Natural killer cell (primary cell): ENCODE data around the gene BFSP1. TPM values are rescaled to one million over a fixed set of nuclear protein-coding genes. Genes with fewer than 3 reads are reported as not detected.

ENCODE experiments used
- ATAC-seq, 3 donors: fragments of 150-1000 bp in 2 of 3; fragments of 200-7000 bp in 1 of 3; cut with Tn5 transposase; 1 replicate in 1 of 3; 2 replicates in 2 of 3; pipeline ENCODE4 v1.10.0; 2021; ENCODE audit warnings: mild to moderate bottlenecking in 2 of 3, moderate library complexity in 2 of 3
- DNase-seq, 2 donors: peaks; one replicate each; pipeline versions ENCODE4 v3.0.0 to v3.0.0-alpha.2; 2013 to 2021; ENCODE audit warnings: mixed read lengths in 1 of 2
- H3K27ac ChIP-seq: one replicate; pipeline ENCODE4 v1.5.1; 2013; ENCODE audit warnings: mild to moderate bottlenecking, low read length
- H3K27me3 ChIP-seq: one replicate; pipeline ENCODE4 v1.6.1; 2013; ENCODE audit warnings: low read length; ENCODE audit not compliant: control insufficient read depth, insufficient read depth
- H3K36me3 ChIP-seq: one replicate; pipeline ENCODE4 v1.6.1; 2013; ENCODE audit warnings: low read length; ENCODE audit not compliant: control insufficient read depth, insufficient read depth
- H3K4me1 ChIP-seq: one replicate; pipeline ENCODE4 v1.6.1; 2013; ENCODE audit warnings: low read length; ENCODE audit not compliant: control insufficient read depth, insufficient read depth
- H3K4me3 ChIP-seq: one replicate; pipeline ENCODE4 v1.5.1; 2013; ENCODE audit warnings: low read length
- H3K9me3 ChIP-seq: one replicate; pipeline ENCODE4 v1.6.1; 2013; ENCODE audit warnings: low read length; ENCODE audit not compliant: control insufficient read depth, insufficient read depth
- H3K27ac Mint-ChIP-seq, 2 donors: one replicate each; pipeline ENCODE4 v1.8.0; 2022; ENCODE audit warnings: mild to moderate bottlenecking in 2 of 2, mixed read lengths in 2 of 2, moderate library complexity in 1 of 2
- H3K27me3 Mint-ChIP-seq, 2 donors: one replicate each; pipeline ENCODE4 v1.8.0; 2022; ENCODE audit warnings: low read depth in 2 of 2, mixed read lengths in 2 of 2
- H3K36me3 Mint-ChIP-seq: one replicate; pipeline ENCODE4 v1.8.0; 2022; ENCODE audit warnings: mixed read lengths
- H3K4me1 Mint-ChIP-seq, 2 donors: one replicate each; pipeline ENCODE4 v1.8.0; 2022; ENCODE audit warnings: mixed read lengths in 2 of 2
- H3K4me3 Mint-ChIP-seq: one replicate; pipeline ENCODE4 v1.8.0; 2022; ENCODE audit warnings: mild to moderate bottlenecking, moderate library complexity, mixed read lengths
- H3K9me3 Mint-ChIP-seq, 2 donors: one replicate each; pipeline ENCODE4 v1.8.0; 2022; ENCODE audit warnings: mixed read lengths in 2 of 2
- WGBS: methylation state at CpG from one replicate; pipeline ENCODE4 v1.1.7; 2013; ENCODE audit warnings: missing lambda C conversion rate; ENCODE audit not compliant: insufficient coverage; 5-methylcytosine and 5-hydroxymethylcytosine counted together
- intact Hi-C: fragments of 100-400 bp; cut with micrococcal nuclease; formaldehyde crosslinking; loops from one replicate; pipeline ENCODE4 v1.14.2; 2022
- total RNA-seq, 4 donors: library from RNA; stranded (reverse); fragments of 120-200 nt in 1 of 4; gene quantifications; one replicate each; pipeline versions ENCODE4 v1.2.3 to v1.2.4, GENCODE V29; 2013 to 2022
- TF ChIP-seq, protein P1 (sequence below): fragments of 200-600 bp; IDR thresholded peaks from one replicate; pipeline ENCODE4 v1.8.0; 2022; ENCODE audit warnings: antibody characterized with exemption

BFSP1 gene
- total RNA-seq, 3 donors from 2014 or later (not counting 1 experiment from before 2014, with no cell fraction given): 2.7 to 7.3 (median 3.7) TPM

DNA sequence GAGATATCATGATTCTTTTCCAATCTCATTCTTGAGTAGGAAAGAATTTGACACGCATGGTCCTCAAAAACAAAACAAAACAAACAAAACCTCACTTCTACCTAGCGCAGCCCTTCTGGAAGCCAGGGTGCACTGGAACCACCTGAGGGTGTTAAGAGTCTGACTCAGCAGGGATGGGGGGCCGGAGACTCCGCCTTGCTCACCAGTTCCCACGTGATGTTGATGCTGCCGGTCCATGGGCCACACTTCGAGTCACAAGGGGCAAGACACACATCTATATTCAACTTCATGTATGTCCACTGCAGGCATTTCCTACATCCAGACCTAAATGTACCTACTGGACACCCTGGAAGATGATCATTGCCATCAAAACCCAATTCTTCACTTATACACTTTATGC lies 30.4 kb downstream of the BFSP1 start:
- 88% methylated on average over 7 of the region's 7 CpGs for WGBS
- no peaks in the 10 kb centered on the region for H3K9me3 ChIP-seq
- DNase-seq: no peak
- Mint-ChIP-seq H3K36me3 (no peaks in the 10 kb centered on the region), H3K27ac (no peak overlapping the region), H3K9me3 (no peaks in the 10 kb centered on the region), H3K27me3 (no peaks in the 10 kb centered on the region), H3K4me1 (peaks cover 25 to 27% of the 10 kb centered on the region in 2 donors), H3K4me3 (no peak overlapping the region)
- no peak for ATAC-seq
- H3K4me1 ChIP-seq: peaks cover 28% of the 10 kb centered on the region
- H3K36me3 ChIP-seq: no peaks in the 10 kb centered on the region
- intact Hi-C loops: loop anchor here (10.0 kb wide), 1 partner anchor 464 kb away; the partner anchor contains the start of genes MGME1 and SNX5
- TF ChIP-seq, protein P1, sequence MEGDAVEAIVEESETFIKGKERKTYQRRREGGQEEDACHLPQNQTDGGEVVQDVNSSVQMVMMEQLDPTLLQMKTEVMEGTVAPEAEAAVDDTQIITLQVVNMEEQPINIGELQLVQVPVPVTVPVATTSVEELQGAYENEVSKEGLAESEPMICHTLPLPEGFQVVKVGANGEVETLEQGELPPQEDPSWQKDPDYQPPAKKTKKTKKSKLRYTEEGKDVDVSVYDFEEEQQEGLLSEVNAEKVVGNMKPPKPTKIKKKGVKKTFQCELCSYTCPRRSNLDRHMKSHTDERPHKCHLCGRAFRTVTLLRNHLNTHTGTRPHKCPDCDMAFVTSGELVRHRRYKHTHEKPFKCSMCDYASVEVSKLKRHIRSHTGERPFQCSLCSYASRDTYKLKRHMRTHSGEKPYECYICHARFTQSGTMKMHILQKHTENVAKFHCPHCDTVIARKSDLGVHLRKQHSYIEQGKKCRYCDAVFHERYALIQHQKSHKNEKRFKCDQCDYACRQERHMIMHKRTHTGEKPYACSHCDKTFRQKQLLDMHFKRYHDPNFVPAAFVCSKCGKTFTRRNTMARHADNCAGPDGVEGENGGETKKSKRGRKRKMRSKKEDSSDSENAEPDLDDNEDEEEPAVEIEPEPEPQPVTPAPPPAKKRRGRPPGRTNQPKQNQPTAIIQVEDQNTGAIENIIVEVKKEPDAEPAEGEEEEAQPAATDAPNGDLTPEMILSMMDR: no peak
- no peak overlapping the region for H3K4me3 ChIP-seq
- H3K27me3 ChIP-seq: no peaks in the 10 kb centered on the region
- H3K27ac ChIP-seq: no peak overlapping the region

DNA sequence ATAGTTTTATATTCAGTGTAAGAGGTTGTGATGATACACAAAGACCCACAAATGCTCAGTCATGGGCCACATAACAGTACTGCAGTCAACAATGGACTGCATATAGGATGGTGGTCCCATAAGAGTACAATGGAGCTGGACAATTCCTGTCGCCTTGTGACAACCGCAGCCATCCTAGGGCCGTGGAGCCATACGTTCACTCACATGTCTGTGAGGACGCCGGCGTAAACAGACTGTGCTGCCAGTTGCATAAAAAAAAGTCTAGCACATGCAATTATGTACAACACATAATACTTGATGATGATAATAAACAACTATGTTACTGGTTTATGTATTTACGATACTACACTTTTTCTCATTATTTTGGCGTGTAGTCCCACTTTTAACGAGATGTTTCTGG lies 30.9 kb downstream of the BFSP1 start:
- ATAC-seq (no peak), DNase-seq (no peak)
- Mint-ChIP-seq H3K36me3 (no peaks in the 10 kb centered on the region), H3K9me3 (no peaks in the 10 kb centered on the region), H3K4me3 (no peak overlapping the region), H3K27ac (no peak overlapping the region), H3K27me3 (no peaks in the 10 kb centered on the region), H3K4me1 (peaks cover 20 to 21% of the 10 kb centered on the region in 2 donors)
- no peaks in the 10 kb centered on the region for H3K9me3 ChIP-seq
- H3K4me1 ChIP-seq: peaks cover 23% of the 10 kb centered on the region
- no peak overlapping the region for H3K27ac ChIP-seq
- H3K36me3 ChIP-seq: no peaks in the 10 kb centered on the region
- TF ChIP-seq, protein P1: no peak
- no peaks in the 10 kb centered on the region for H3K27me3 ChIP-seq
- 97% methylated on average over 10 of the region's 10 CpGs for WGBS
- H3K4me3 ChIP-seq: no peak overlapping the region
- intact Hi-C loops: loop anchor here (10.0 kb wide), 1 partner anchor 465 kb away; the partner anchor contains the start of genes MGME1 and SNX5

DNA sequence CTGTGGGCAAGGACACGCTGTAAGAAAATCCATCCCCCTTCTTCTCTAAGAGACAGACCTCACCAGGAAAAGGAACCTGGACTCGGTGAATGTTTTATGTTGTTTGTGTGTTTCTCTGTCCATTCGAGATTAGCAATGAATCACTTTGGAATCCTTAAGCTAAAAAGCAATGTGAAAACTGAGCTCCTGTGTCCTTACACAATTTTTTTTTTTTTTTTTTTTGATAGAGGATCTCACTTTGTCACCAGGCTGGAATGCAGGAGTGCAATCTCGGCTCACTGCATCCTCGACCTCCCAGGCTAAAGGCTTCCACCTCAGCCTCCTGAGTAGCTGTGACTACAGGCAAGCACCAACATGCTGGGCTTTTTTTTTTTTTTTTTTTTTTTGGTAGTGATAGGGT lies 32.1 kb downstream of the BFSP1 start:
- no peaks in the 10 kb centered on the region for H3K27me3 ChIP-seq
- no peak overlapping the region for H3K27ac ChIP-seq
- no peaks in the 10 kb centered on the region for H3K36me3 Mint-ChIP-seq
- no peaks in the 10 kb centered on the region for H3K36me3 ChIP-seq
- TF ChIP-seq, protein P1: no peak
- peaks cover 7 to 9% of the 10 kb centered on the region in 2 donors for H3K4me1 Mint-ChIP-seq
- H3K27me3 Mint-ChIP-seq: no peaks in the 10 kb centered on the region
- WGBS: 80% methylated on average over 5 of the region's 5 CpGs
- no peak overlapping the region for H3K4me3 ChIP-seq
- intact Hi-C loops: no loop called here
- H3K4me1 ChIP-seq: peaks cover 12% of the 10 kb centered on the region
- no peak for ATAC-seq
- DNase-seq: no peak
- H3K9me3 Mint-ChIP-seq: no peaks in the 10 kb centered on the region
- H3K9me3 ChIP-seq: no peaks in the 10 kb centered on the region
- H3K27ac Mint-ChIP-seq: no peak overlapping the region
- no peak overlapping the region for H3K4me3 Mint-ChIP-seq

DNA sequence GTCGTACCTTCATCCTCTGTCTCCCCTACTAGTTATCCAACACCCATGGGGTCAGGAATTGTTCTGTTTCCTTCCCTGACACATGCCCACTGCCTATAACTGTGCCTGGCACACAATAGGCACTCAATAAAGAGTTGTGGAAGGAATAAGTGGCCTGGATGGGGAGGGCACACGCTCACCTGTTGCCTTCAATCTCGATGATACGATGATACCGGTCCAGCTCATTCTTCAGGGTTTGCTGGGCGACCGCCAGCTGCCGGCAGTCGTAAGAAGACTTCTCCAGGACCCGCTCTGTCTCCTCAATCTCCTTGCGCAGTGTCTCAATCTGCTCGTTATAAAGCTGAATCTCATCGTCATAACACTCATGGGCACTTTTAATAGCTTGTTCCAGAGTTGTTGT lies 32.5 kb downstream of the BFSP1 start:
- H3K4me1 ChIP-seq: peaks cover 8% of the 10 kb centered on the region
- no peak for DNase-seq
- 91% methylated on average over 13 of the region's 13 CpGs for WGBS
- TF ChIP-seq, protein P1: no peak
- intact Hi-C loops: no loop called here
- Mint-ChIP-seq H3K27ac (no peak overlapping the region), H3K9me3 (no peaks in the 10 kb centered on the region), H3K27me3 (no peaks in the 10 kb centered on the region), H3K4me3 (no peak overlapping the region), H3K4me1 (peaks cover 3 to 5% of the 10 kb centered on the region in 2 donors), H3K36me3 (no peaks in the 10 kb centered on the region)
- no peak overlapping the region for H3K4me3 ChIP-seq
- no peak for ATAC-seq
- H3K27me3 ChIP-seq: no peaks in the 10 kb centered on the region
- no peaks in the 10 kb centered on the region for H3K9me3 ChIP-seq
- H3K27ac ChIP-seq: no peak overlapping the region
- no peaks in the 10 kb centered on the region for H3K36me3 ChIP-seq
